HG03025 (cell line): Measurements from ENCODE around the gene SSR3.

Experiments
- ATAC-seq: cut with Tn5 transposase; IDR thresholded peaks from one replicate; pipeline ENCODE4 v1.9.1; 2021; ENCODE audit warnings: mild to moderate bottlenecking, moderate library complexity; ENCODE audit not compliant: unreplicated experiment, low FRiP score

SSR3 gene

DNA sequence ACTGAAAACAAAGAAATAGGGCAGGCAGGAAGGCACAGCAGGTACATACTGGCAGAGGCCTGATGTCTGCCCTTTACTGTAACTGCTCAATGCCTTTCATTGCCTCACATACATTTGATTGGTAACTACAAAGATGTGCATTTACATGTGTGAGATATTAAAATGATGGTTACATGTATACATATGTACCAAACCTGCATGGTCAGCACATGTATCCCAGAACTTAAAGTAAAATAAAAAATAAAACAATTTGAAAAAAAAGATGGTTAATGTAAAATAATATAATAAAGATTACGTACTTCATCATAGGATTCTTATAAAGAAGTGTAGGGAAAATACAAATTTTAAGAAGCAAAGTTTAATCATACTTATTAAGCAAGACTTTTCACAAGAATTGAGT lies 15.1 kb downstream of the SSR3 start:
- ATAC-seq = no peak

DNA sequence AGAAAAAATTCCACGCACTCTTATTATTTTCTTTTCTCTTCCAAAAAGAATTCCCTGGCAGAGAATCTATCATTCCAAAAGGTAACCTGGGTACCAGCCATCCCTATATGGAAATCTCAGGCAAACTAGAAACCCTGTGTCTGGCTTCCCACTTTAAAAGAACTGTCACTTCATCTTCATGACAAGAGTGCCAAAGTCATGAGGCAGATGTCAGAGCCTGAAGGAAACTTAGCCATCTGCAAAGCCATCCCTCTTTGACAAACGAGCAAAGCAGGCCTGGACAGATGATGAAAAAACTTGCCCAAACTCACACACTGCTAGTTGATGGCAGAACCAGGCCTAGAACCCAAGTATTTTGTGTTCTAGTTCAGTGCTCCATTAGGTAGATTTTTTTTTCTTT lies 15.9 kb downstream of the SSR3 start:
- no peak for ATAC-seq

DNA sequence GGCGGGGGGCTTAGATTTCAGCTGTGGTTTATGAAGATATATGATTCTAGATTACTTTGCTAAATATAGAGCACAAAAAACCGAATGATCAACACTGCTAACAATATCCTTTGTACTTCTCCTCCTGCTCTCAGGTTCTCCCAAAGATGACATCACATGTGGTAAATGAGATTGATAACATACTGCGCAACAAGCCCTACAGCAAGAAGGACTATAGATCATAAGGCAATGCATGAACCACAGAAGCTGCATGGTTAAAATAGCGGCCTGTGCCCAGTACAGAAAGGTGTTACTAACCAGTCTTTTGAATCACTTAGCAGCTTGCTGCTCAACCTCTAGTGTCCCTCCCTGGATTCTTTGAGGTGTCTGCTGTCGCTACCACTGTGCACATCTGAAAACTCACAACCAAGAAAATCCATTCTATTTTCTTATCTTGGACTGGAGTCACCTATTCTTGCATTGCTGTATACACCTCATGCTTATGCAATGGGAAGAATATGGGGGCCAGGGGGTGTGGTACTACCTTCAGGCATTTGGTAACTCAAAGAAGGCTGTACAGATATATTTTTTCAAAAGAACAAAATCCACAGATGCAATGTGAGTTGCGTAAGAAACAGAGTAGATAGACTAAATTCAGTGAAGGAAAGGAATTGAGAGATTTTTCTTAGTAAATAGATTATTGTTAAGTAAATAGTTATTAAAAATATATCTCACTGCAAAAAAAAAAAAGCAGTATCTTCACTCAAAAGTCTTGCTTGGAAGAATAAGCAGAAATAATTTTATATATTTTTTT lies 18.2 kb downstream of the SSR3 start:
- no peak for ATAC-seq

- ATAC-seq = no peak
These were observed 19.1 kb downstream of the SSR3 start for GRCh38 chr3:156535798-156536197.

GRCh38 chr3:156535162-156535627 lies 19.7 kb downstream of the SSR3 start:
- ATAC-seq = no peak

DNA sequence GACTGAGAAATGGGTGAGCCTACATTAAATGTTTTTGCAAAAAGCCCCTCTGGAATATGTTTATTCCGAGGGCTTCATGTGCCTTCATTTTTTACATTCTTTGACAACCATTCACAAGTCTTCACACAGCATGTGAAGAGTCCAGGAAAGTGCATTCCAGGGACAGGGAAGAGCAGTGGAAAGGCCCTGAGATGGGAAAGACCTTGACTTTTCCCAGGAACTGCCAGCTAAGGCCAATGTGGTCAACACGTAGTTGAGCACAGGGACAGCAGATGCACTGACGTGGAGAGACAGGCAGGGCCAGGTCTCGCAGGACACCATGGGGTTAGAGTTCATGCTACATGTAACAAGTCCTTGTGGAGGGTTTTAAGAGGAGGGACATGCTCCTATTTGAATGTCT lies 21.7 kb downstream of the SSR3 start:
- no peak for ATAC-seq

- ATAC-seq = no peak
These were observed 22.2 kb downstream of the SSR3 start for GRCh38 chr3:156532730-156533129.

DNA sequence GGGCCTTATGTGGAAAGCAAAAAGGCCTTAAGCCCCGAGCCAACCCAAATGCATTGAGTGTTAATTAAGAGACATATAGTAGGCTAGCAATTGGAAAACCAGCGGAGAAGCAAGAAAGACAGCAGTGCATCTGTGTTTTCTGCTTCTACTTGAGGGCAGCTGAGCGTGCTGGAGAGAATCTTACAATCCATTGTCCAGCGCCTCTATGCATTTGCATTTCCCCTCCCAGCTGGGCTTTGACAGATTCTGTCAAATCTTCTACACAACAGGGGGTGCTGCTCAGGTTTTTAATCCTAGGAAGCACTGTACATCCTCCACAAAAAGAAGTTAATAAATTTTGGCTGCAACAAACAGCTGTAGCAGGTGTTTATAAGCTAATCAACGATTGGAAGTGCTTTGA lies 23.9 kb downstream of the SSR3 start:
- ATAC-seq = no peak

- ATAC-seq = no peak
These were observed 27.9 kb downstream of the SSR3 start for GRCh38 chr3:156527060-156527459.

DNA sequence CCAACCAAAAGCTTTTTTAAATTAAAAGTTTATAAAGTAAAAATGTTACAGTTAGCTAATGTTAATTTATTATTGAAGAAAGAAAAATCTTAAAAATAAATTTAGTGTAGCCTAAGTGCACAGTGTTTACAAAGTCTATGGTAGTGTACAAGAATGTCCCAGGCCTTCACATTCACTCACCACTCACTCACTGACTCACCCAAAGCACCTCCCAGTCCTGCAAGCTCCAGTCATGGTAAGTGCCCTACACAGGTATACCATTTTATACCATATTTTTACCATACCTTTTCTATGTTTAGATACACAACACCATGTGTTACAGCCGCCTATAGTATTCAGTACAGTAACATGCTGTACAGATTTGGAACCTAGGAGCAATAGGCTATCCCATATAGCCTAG lies 29.1 kb downstream of the SSR3 start:
- ATAC-seq = no peak

GRCh38 chr3:156522673-156523072 lies 32.2 kb downstream of the SSR3 start:
- ATAC-seq = no peak

DNA sequence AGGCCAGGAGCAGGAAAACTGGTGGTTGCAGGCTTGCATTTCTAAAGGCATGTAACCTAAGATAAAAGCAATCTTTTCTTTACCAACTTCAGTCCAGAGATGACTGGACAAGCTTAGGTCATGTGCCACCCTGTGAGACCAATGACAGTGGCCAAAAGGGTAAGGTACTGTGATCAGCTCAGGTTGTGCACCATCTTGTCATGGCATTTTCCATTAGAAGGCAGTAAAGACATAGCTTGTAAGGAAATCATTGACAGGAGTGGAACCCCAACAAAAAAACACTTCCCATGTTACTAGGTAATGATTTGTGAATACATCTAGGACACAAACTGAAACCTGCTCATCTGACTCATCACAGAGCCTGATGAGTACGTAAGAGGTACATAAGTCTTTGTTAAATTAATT lies 35.2 kb downstream of the SSR3 start:
- no peak for ATAC-seq

DNA sequence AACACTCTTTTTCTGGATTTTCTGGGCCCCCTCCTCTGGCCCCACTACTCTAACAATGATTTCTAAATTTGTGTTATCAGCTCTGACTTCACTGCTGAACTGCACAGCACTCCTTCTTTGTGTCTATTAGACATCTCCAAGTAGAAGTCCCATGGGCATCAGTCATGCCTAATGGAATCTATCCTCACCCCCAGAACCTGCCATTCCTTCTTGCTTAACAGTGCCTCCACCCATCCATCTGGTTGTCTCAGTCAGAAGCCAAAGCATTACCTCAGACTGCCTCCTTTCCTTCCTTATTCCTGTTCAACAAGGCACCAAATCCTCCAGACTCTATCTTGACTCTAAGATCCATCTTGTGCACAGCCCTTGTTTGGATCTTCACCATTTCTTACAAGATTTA lies 36.2 kb downstream of the SSR3 start:
- no peak for ATAC-seq

- no peak for ATAC-seq
These were observed 38.0 kb downstream of the SSR3 start for GRCh38 chr3:156516961-156517360.

DNA sequence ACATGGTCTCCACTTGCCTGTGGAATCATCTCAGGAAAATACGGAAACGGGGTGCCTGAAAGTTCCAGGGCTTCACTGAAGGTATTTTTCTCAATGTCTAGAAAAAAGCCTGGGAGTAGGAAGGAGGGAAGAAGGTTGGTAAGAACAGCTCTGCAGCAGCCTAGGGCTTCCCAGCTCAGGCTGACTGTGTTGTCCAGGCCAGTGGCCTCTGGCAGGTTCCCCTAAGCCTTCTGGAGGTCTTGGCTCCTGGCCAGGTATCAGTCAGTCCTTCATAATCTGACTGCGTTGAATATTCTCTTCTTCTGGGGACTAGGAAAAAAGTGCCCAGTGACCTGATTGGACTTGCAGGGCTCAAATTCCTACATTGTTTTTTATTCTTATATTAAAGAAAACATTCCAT lies 38.6 kb downstream of the SSR3 start:
- no peak for ATAC-seq

GRCh38 chr3:156513619-156514018 lies 41.3 kb downstream of the SSR3 start:
- no peak for ATAC-seq

- ATAC-seq = no peak
These were observed 42.8 kb downstream of the SSR3 start for GRCh38 chr3:156511987-156512677.

- no peak for ATAC-seq
These were observed 45.4 kb downstream of the SSR3 start for GRCh38 chr3:156509189-156510174.

DNA sequence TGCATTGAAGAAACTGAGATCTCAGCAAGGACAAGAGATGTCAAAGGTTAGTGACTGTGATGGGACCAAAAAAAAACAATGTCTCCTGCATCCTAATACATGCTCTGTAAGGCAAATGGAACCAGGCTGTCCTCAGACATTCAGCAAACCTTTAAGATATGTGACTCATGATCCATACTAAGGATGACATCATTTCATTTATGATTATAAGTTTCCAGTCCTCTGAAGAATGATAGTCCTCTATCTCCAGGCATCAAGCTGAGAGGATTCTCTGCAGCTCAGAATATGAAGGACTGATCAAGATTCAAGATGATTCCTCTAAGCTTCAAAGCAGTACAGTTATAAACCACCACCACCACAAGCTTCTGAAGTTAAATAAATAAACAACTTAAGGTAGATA lies 47.6 kb downstream of the SSR3 start:
- no peak for ATAC-seq

GRCh38 chr3:156498307-156498706 lies 56.6 kb downstream of the SSR3 start:
- no peak for ATAC-seq

GRCh38 chr3:156497326-156497725 lies 57.6 kb downstream of the SSR3 start:
- no peak for ATAC-seq
